H1 (cell line): ENCODE measurements around the gene PAOX. TPM values are rescaled to one million over a fixed set of nuclear protein-coding genes. Genes with fewer than 3 reads are reported as not detected.

Experiments used
- BCL11A ChIP-seq, 2 experiments: IDR thresholded peaks; one replicate each; pipeline ENCODE4 v1.6.1; 2011; ENCODE audit warnings: low read depth in 2 of 2, low read length in 2 of 2, mild to moderate bottlenecking in 2 of 2
- CHD2 ChIP-seq: IDR thresholded peaks from 2 replicates; pipeline ENCODE4 v1.6.1; 2012; ENCODE audit warnings: low read length, improper control_type of control experiment
- CREB1 ChIP-seq: IDR thresholded peaks from 2 replicates; pipeline ENCODE4 v1.6.1; 2012; ENCODE audit warnings: inconsistent platforms
- EGR1 ChIP-seq: IDR thresholded peaks from 2 replicates; pipeline ENCODE4 v1.6.1; 2011; ENCODE audit warnings: low read depth, low read length, borderline replicate concordance
- FOSL1 ChIP-seq: IDR thresholded peaks from 2 replicates; pipeline ENCODE4 v1.6.1; 2011; ENCODE audit warnings: mild to moderate bottlenecking, low read depth, low read length, moderate library complexity; ENCODE audit not compliant: insufficient read depth
- HDAC2 ChIP-seq, 2 experiments: fragments of 300-600 bp in 1 of 2; sonication (generic) in 1 of 2; IDR thresholded peaks; 2 replicates each; pipeline ENCODE4 v1.6.1; 2011 to 2012; ENCODE audit warnings: low read depth in 2 of 2, low read length in 2 of 2, mild to moderate bottlenecking in 2 of 2, moderate library complexity in 2 of 2, borderline replicate concordance in 1 of 2, inconsistent platforms in 1 of 2
- HDAC6 ChIP-seq: IDR thresholded peaks from one replicate; pipeline ENCODE4 v1.7.1; 2012; ENCODE audit warnings: low read depth, mild to moderate bottlenecking, inconsistent platforms, low read length, moderate library complexity
- JUN ChIP-seq: IDR thresholded peaks from 2 replicates; pipeline ENCODE4 v1.6.1; 2011; ENCODE audit warnings: low read depth, mild to moderate bottlenecking, improper control_type of control experiment, low read length
- JUND ChIP-seq: IDR thresholded peaks from 2 replicates; pipeline ENCODE4 v1.6.1; 2011; ENCODE audit warnings: mild to moderate bottlenecking, improper control_type of control experiment, low read length
- POLR2A ChIP-seq, 2 experiments: IDR thresholded peaks; 1 replicate in 1 of 2; 2 replicates in 1 of 2; pipeline ENCODE4 v1.6.1; 2011; ENCODE audit warnings: low read depth in 2 of 2, low read length in 2 of 2, mild to moderate bottlenecking in 2 of 2; ENCODE audit errors: control extremely low read depth in 1 of 2
- POU5F1 ChIP-seq: IDR thresholded peaks from 2 replicates; pipeline ENCODE4 v1.6.1; 2011; ENCODE audit warnings: low read depth, mild to moderate bottlenecking, low read length, moderate library complexity
- RAD21 ChIP-seq, 2 experiments: IDR thresholded peaks in 1 of 2; conservative IDR thresholded peaks in 1 of 2; 2 replicates each; pipeline ENCODE4 v1.6.1; 2011; ENCODE audit warnings: low read depth in 2 of 2, low read length in 2 of 2, improper control_type of control experiment in 1 of 2, inconsistent platforms in 1 of 2, mild to moderate bottlenecking in 1 of 2, moderate library complexity in 1 of 2
- RNF2 ChIP-seq: fragments of 200-900, 300-1000 bp; sonication (generic); IDR thresholded peaks from 2 replicates; pipeline ENCODE4 v1.7.1; 2016; ENCODE audit warnings: borderline replicate concordance, low read depth, mild to moderate bottlenecking, antibody characterized with exemption, low read length; ENCODE audit not compliant: poor library complexity, severe bottlenecking; ENCODE audit errors: missing control alignments
- SAP30 ChIP-seq: fragments of 300-600 bp; sonication (generic); IDR thresholded peaks from 2 replicates; pipeline ENCODE4 v1.7.1; 2012; ENCODE audit warnings: low read length, moderate library complexity, mild to moderate bottlenecking, inconsistent platforms; ENCODE audit not compliant: insufficient read depth, insufficient replicate concordance
- SIN3A ChIP-seq, 2 experiments: IDR thresholded peaks in 1 of 2; conservative IDR thresholded peaks in 1 of 2; 2 replicates each; pipeline ENCODE4 v1.6.1; 2011 to 2012; ENCODE audit warnings: low read length in 2 of 2, improper control_type of control experiment in 1 of 2, low read depth in 1 of 2, mild to moderate bottlenecking in 1 of 2
- TBP ChIP-seq: IDR thresholded peaks from 2 replicates; pipeline ENCODE4 v1.6.1; 2011; ENCODE audit warnings: low read depth, low read length, improper control_type of control experiment
- TEAD4 ChIP-seq: IDR thresholded peaks from 2 replicates; pipeline ENCODE4 v1.6.1; 2012; ENCODE audit warnings: low read depth, low read length, inconsistent platforms, mixed read lengths
- USF2 ChIP-seq: IDR thresholded peaks from 2 replicates; pipeline ENCODE4 v1.6.1; 2011; ENCODE audit warnings: low read length, improper control_type of control experiment
- polyA plus RNA-seq, 7 experiments: library from polyadenylated mRNA; depleted of rRNA in 3 of 7; stranded (reverse) in 5 of 7; unstranded in 2 of 7; fragments of >200 nt in 5 of 7; fragments of 200-250 nt in 2 of 7; gene quantifications; 1 replicate in 5 of 7; 2 replicates in 1 of 7; 4 replicates in 1 of 7; pipeline versions ENCODE4 v1.2.1 to v1.2.3, GENCODE V29; 2011 to 2013; ENCODE audit warnings: missing spikeins in 2 of 7, mixed read lengths in 2 of 7
- total RNA-seq: library from RNA; stranded (reverse); fragmentation: NEBNext Ultra II Directional; extraction: Animal tissue kit (Norgen Biotek cat#: 25700); gene quantifications from 2 replicates; pipeline ENCODE4 v1.2.1, GENCODE V29; 2021
- TF ChIP-seq, protein P1 (sequence below): IDR thresholded peaks from 2 replicates; pipeline ENCODE4 v1.6.1; 2012; ENCODE audit warnings: low read length, inconsistent platforms

The PAOX gene
- total and polyA plus RNA-seq, 2 of the 8 experiments (the other 6 are each of a cell fraction or from before 2014, with no cell fraction given), result 3.7 to 4.3 TPM

DNA sequence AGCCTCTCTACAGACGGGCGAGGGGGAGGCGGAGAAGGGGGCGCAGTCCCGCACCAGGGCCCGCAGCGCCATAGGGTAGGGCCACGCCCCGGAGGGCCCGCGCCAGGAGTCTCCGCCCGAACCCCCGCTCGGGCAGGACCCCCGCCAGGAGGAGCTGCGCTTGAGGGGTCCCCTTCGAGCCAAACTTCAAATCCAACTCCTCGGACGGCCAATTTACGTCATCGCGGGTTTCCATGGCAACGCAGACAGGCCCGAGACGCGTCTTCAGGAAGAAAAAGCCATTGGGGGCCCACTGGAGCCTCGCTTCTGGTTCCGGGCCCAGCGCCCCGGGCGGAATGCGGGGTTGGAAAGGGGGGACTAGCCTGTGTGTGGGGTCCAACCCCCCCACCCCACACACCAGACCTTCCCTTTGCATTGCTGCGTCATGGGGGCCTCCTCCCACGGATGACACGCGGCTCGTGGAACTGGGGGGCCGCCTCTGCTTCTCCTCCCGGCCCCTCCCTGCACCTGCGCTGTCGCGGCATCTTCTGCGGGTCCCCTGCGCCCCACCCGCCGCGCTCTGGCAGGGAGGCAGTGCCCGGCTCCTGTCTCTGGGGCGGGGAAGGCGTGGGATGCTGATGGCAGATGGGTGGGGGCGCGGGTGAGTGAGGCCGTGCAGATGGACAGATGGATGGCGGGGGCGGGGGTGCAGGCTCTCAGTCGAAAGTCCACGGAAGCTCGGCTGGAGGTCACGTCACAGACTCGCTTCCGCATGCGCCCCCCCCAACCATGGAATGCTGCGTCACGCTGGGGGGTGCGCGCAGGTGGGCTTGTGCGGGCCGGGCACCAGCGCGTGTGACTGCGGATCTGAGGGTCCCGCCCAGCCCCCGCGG is 43.6 kb upstream of the PAOX start (continued):
- TF ChIP-seq, protein P1, sequence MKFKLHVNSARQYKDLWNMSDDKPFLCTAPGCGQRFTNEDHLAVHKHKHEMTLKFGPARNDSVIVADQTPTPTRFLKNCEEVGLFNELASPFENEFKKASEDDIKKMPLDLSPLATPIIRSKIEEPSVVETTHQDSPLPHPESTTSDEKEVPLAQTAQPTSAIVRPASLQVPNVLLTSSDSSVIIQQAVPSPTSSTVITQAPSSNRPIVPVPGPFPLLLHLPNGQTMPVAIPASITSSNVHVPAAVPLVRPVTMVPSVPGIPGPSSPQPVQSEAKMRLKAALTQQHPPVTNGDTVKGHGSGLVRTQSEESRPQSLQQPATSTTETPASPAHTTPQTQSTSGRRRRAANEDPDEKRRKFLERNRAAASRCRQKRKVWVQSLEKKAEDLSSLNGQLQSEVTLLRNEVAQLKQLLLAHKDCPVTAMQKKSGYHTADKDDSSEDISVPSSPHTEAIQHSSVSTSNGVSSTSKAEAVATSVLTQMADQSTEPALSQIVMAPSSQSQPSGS, result no peak
- TF ChIP-seq POU5F1 (no peak), HDAC6 (no peak), RNF2 (no peak), RAD21 (IDR thresholded peaks at IDR 0.05 in 1 of 2, conservative IDR thresholded peaks at IDR 0.05 in 1 of 2; ENCODE audit: low read depth in 2 of 2, low read length in 2 of 2) (no peak), HDAC2 (IDR thresholded peaks at IDR 0.05; ENCODE audit: borderline replicate concordance in 1 of 2, low read depth in 2 of 2, low read length in 2 of 2) (no peak), JUND (no peak), BCL11A (IDR thresholded peaks at IDR 0.05; ENCODE audit: low read depth in 2 of 2, low read length in 2 of 2) (no peak), JUN (no peak), USF2 (no peak), CREB1 (peak; percentile 59), TBP (no peak), SIN3A (conservative IDR thresholded peaks at IDR 0.05 in 1 of 2, IDR thresholded peaks at IDR 0.05 in 1 of 2; ENCODE audit: low read depth in 1 of 2, low read length in 2 of 2) (0 out of 4 replicates have a peak, but pooled peaks of 1 of the 2 experiments have one; percentile 39), EGR1 (no peak), CHD2 (no peak), TEAD4 (peak; percentile 20; the same call in 1 of the 2 replicates), SAP30 (no peak), POLR2A (IDR thresholded peaks at IDR 0.05; ENCODE audit: control extremely low read depth in 1 of 2, low read depth in 2 of 2, low read length in 2 of 2) (no peak), FOSL1 (no peak)
